ENCODE results near the gene RBM39. TPM values are rescaled to one million over a fixed set of nuclear protein-coding genes. Genes with fewer than 3 reads are reported as not detected.

RBM39 gene
- total and polyA plus RNA-seq, 2 of the 13 experiments (the other 11 are each of a cell fraction or from before 2014, with no cell fraction given), result 788 to 920 TPM

DNA sequence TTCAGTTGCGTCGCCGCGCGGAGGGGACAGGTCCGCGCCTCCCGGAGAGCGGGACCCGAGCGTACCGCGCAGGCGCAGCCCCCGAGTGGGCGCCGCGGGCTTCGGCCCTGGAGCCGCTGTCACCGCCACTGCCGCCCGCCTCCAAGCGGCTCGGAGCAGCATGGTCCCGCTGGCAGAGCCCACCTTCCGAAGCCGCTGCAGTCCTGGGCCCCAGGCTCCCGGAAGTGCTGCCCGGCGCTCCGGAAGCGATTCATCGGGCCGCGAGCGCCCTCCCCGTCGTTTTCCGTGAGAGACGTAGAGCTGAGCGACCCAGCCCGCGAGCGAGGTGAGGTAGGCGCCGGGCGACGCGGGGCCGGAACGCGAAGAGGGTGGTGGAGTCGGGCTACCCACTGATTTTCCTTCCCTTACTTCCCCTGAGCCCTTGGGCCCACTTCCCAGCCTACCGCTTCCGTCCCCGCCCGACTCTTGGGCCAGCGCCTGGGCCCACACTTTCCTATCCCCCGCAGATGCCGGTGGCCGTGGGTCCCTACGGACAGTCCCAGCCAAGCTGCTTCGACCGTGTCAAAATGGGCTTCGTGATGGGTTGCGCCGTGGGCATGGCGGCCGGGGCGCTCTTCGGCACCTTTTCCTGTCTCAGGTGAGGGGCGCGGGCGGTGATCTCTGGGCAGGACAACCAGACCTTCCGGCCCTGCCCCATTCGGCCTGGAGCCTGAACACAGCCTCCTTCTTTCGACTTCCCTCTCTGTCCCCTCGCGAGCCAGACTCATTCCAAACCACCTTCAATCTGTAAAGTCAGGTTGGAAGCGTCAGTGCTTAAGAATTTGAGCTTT, 42.7 kb downstream of the RBM39 start, which contains the start of the genes NFS1 and ROMO1 (continued):
- TF ChIP-seq, protein P1, sequence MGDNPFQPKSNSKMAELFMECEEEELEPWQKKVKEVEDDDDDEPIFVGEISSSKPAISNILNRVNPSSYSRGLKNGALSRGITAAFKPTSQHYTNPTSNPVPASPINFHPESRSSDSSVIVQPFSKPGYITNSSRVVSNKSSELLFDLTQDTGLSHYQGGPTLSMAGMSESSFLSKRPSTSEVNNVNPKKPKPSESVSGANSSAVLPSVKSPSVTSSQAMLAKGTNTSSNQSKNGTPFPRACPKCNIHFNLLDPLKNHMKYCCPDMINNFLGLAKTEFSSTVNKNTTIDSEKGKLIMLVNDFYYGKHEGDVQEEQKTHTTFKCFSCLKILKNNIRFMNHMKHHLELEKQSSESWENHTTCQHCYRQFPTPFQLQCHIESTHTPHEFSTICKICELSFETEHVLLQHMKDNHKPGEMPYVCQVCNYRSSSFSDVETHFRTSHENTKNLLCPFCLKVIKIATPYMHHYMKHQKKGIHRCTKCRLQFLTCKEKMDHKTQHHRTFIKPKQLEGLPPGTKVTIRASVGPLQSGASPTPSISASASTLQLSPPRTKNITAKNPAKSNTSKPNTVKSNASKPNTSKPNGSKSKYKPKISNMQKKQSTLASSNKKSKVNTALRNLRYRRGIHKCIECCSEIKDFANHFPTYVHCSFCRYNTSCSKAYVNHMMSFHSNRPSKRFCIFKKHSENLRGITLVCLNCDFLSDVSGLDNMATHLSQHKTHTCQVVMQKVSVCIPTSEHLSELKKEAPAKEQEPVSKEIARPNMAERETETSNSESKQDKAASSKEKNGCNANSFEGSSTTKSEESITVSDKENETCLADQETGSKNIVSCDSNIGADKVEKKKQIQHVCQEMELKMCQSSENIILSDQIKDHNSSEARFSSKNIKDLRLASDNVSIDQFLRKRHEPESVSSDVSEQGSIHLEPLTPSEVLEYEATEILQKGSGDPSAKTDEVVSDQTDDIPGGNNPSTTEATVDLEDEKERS (CRISPR knock-in tag; IDR thresholded peaks at IDR 0.05), result peak; percentile 92
- TF ChIP-seq, protein P2, sequence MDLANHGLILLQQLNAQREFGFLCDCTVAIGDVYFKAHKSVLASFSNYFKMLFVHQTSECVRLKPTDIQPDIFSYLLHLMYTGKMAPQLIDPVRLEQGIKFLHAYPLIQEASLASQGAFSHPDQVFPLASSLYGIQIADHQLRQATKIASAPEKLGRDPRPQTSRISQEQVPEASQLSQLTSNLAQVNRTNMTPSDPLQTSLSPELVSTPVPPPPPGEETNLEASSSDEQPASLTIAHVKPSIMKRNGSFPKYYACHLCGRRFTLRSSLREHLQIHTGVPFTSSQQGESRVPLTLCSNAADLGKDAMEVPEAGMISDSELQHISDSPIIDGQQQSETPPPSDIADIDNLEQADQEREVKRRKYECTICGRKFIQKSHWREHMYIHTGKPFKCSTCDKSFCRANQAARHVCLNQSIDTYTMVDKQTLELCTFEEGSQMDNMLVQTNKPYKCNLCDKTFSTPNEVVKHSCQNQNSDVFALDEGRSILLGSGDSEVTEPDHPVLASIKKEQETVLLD (CRISPR knock-in tag; IDR thresholded peaks at IDR 0.05; ENCODE audit: low read depth), result peak; percentile 98
- TF ChIP-seq IKZF1 (IDR thresholded peaks at IDR 0.05) (no peak), MAF1 (CRISPR knock-in tag; IDR thresholded peaks at IDR 0.05; ENCODE audit: borderline replicate concordance) (0 out of 2 replicates have a peak, but pooled peaks have one; percentile 87), HMG20B (CRISPR knock-in tag; conservative IDR thresholded peaks at IDR 0.05) (peak; percentile 5; the same call in 1 of the 2 replicates), FOXA3 (CRISPR knock-in tag; IDR thresholded peaks at IDR 0.05) (peak; percentile 77), HOXD1 (CRISPR knock-in tag; IDR thresholded peaks at IDR 0.05) (peak; percentile 96), ZMYM3 (CRISPR knock-in tag; IDR thresholded peaks at IDR 0.05) (peak; percentile 75; the same call in 1 of the 2 replicates), BRCA1 (CRISPR knock-in tag; IDR thresholded peaks at IDR 0.05) (peak; percentile 97), NCOA1 (CRISPR knock-in tag; IDR thresholded peaks at IDR 0.05) (peak; percentile 72), RFX1 (IDR thresholded peaks at IDR 0.05) (no peak), NFKBIZ (CRISPR knock-in tag; IDR thresholded peaks at IDR 0.05) (peak; percentile 71), GLI4 (CRISPR knock-in tag; IDR thresholded peaks at IDR 0.05; ENCODE audit: borderline replicate concordance) (peak; percentile 93; the same call in 1 of the 2 replicates)
- TF ChIP-seq, protein P3, sequence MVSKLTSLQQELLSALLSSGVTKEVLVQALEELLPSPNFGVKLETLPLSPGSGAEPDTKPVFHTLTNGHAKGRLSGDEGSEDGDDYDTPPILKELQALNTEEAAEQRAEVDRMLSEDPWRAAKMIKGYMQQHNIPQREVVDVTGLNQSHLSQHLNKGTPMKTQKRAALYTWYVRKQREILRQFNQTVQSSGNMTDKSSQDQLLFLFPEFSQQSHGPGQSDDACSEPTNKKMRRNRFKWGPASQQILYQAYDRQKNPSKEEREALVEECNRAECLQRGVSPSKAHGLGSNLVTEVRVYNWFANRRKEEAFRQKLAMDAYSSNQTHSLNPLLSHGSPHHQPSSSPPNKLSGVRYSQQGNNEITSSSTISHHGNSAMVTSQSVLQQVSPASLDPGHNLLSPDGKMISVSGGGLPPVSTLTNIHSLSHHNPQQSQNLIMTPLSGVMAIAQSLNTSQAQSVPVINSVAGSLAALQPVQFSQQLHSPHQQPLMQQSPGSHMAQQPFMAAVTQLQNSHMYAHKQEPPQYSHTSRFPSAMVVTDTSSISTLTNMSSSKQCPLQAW (CRISPR knock-in tag; IDR thresholded peaks at IDR 0.05), result peak; percentile 75
- TF ChIP-seq, protein P4, sequence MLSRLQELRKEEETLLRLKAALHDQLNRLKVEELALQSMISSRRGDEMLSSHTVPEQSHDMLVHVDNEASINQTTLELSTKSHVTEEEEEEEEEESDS (CRISPR knock-in tag; IDR thresholded peaks at IDR 0.05; ENCODE audit: borderline replicate concordance), result peak; percentile 70; the same call in 1 of the 2 replicates
- TF ChIP-seq, protein P5, sequence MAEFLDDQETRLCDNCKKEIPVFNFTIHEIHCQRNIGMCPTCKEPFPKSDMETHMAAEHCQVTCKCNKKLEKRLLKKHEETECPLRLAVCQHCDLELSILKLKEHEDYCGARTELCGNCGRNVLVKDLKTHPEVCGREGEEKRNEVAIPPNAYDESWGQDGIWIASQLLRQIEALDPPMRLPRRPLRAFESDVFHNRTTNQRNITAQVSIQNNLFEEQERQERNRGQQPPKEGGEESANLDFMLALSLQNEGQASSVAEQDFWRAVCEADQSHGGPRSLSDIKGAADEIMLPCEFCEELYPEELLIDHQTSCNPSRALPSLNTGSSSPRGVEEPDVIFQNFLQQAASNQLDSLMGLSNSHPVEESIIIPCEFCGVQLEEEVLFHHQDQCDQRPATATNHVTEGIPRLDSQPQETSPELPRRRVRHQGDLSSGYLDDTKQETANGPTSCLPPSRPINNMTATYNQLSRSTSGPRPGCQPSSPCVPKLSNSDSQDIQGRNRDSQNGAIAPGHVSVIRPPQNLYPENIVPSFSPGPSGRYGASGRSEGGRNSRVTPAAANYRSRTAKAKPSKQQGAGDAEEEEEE (CRISPR knock-in tag; IDR thresholded peaks at IDR 0.05; ENCODE audit: borderline replicate concordance), result peak; percentile 91; the same call in 1 of the 2 replicates
- TF ChIP-seq, protein P6, sequence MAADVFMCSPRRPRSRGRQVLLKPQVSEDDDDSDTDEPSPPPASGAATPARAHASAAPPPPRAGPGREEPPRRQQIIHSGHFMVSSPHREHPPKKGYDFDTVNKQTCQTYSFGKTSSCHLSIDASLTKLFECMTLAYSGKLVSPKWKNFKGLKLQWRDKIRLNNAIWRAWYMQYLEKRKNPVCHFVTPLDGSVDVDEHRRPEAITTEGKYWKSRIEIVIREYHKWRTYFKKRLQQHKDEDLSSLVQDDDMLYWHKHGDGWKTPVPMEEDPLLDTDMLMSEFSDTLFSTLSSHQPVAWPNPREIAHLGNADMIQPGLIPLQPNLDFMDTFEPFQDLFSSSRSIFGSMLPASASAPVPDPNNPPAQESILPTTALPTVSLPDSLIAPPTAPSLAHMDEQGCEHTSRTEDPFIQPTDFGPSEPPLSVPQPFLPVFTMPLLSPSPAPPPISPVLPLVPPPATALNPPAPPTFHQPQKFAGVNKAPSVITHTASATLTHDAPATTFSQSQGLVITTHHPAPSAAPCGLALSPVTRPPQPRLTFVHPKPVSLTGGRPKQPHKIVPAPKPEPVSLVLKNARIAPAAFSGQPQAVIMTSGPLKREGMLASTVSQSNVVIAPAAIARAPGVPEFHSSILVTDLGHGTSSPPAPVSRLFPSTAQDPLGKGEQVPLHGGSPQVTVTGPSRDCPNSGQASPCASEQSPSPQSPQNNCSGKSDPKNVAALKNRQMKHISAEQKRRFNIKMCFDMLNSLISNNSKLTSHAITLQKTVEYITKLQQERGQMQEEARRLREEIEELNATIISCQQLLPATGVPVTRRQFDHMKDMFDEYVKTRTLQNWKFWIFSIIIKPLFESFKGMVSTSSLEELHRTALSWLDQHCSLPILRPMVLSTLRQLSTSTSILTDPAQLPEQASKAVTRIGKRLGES (CRISPR knock-in tag; IDR thresholded peaks at IDR 0.05; ENCODE audit: borderline replicate concordance), result peak; percentile 94; the same call in 1 of the 2 replicates
